K562 treated with DMSO at 1 percent for 48 hours (cell line): ENCODE measurements around the gene PLEK. TPM values are rescaled to one million over a fixed set of nuclear protein-coding genes. Genes with fewer than 3 reads are reported as not detected.

Experiments
- total RNA-seq: library from RNA; unstranded; fragments of 300-600 nt; gene quantifications from 2 replicates; pipeline ENCODE4 v1.2.3, GENCODE V29; 2022; ENCODE audit warnings: low replicate concordance; ENCODE audit errors: extremely low read depth

The PLEK gene
- total RNA-seq: not detected in 2 replicates

DNA sequence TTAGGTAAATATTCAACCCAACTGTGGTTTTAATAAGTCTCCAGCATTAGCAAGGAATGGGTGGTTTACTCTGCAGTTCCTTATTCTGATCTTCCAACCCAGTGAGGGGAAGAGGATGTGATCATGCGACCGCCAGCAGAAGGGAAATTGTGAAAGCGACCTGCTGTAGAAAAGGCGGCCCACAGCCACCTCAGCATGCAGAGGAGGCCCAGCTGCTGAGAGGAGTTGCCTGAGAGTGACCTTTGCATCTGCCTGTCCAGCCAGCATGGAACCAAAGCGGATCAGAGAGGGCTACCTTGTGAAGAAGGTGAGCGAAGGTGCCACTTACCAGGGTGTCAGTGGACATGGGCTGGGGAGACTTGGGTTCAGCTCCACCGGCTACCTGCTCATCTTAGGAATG, at the start of gene PLEK:
TSS of gene PLEK (plus strand) at position 196 of the 400 bp plus-strand sequence. CDS start at position 266, 70 bp downstream.

GRCh38 chr2:68319398-68320117, 45.5 kb upstream of the PLEK start, which contains the start of gene CNRIP1:
TSS of gene CNRIP1 (minus strand) at chr2:68319949. CDS start at chr2:68319400, 549 bp downstream.

Other genes with a start within 250 kb of the PLEK start
- gene PNO1, start 207.4 kb upstream of the PLEK start, total RNA-seq: not detected in 2 replicates
- gene PPP3R1, start 112.8 kb upstream of the PLEK start, total RNA-seq: not detected in 2 replicates
- gene CNRIP1, start 45.3 kb upstream of the PLEK start, total RNA-seq: not detected in 2 replicates
- gene FBXO48, start 102.0 kb downstream of the PLEK start, total RNA-seq: not detected in 2 replicates
- not detected in 2 replicates for gene APLF, start 102.3 kb downstream of the PLEK start, total RNA-seq